ENCODE measurements around the gene FAM50A. TPM values are rescaled to one million over a fixed set of nuclear protein-coding genes. Genes with fewer than 3 reads are reported as not detected.
A peak's percentile ranks its signal among the peaks of the same experiment; 100 is the strongest.

Gene FAM50A
- total RNA-seq, 1 donor from 2014 or later: 57.6 TPM

- peaks cover 16% of the 10 kb centered on the region for H3K36me3 Mint-ChIP-seq
- no peak overlapping the region for H3K4me3 Mint-ChIP-seq
- no peak for DNase-seq (ENCODE audit: low spot score in 2 of 2, unreplicated experiment in 2 of 2)
- peaks cover 8% of the 10 kb centered on the region for H3K9me3 Mint-ChIP-seq
- H3K4me1 Mint-ChIP-seq: no peaks in the 10 kb centered on the region
- no peak overlapping the region for H3K27ac Mint-ChIP-seq
- TF ChIP-seq CTCF (IDR thresholded peaks at IDR 0.05; ENCODE audit: unreplicated experiment): no peak
- H3K27me3 Mint-ChIP-seq (ENCODE audit: low read depth): no peaks in the 10 kb centered on the region
Observed at GRCh38 chrX:154450312-154450711, 6.4 kb downstream of the FAM50A start.

GRCh38 chrX:154452823-154453222, 8.9 kb downstream of the FAM50A start:
- TF ChIP-seq CTCF (IDR thresholded peaks at IDR 0.05; ENCODE audit: unreplicated experiment): no peak
- H3K27ac Mint-ChIP-seq: no peak overlapping the region
- DNase-seq (ENCODE audit: low spot score in 2 of 2, unreplicated experiment in 2 of 2): no peak
- peaks cover 12% of the 10 kb centered on the region for H3K36me3 Mint-ChIP-seq
- no peak overlapping the region for H3K4me3 Mint-ChIP-seq
- H3K9me3 Mint-ChIP-seq: peaks cover 12% of the 10 kb centered on the region
- H3K27me3 Mint-ChIP-seq (ENCODE audit: low read depth): no peaks in the 10 kb centered on the region
- no peaks in the 10 kb centered on the region for H3K4me1 Mint-ChIP-seq

DNA sequence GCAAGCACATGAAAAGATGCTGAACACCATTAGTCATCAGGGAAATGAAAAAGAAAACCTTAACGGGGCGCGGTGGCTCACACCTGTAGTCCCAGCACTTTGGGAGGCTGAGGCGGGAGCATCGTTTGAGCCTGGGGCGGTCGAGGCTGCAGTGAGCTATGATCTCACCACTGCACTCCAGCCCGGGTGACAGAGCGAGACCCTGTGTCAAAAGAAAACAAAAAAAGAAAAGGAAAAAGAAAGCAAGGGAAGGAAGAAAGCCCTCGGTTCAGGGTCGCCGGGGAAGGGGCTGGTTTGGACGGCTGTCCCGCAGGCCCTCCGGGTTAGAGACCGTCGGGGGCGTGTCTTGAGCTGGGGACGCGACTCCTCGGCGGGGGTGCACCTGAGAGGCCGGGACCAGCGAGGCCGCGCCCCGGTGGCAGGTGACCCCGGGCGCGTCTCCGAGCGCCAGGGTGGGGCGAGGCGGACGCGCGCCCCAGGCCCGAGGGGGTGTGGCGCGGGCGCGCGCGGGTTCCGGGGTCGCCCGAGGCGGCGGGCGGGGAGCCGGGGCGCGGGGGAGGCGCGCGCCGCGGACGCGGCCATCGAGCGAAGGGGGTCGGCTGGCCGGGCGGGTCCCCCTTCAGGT, 13.7 kb downstream of the FAM50A start:
- TF ChIP-seq CTCF (IDR thresholded peaks at IDR 0.05; ENCODE audit: unreplicated experiment): no peak

DNA sequence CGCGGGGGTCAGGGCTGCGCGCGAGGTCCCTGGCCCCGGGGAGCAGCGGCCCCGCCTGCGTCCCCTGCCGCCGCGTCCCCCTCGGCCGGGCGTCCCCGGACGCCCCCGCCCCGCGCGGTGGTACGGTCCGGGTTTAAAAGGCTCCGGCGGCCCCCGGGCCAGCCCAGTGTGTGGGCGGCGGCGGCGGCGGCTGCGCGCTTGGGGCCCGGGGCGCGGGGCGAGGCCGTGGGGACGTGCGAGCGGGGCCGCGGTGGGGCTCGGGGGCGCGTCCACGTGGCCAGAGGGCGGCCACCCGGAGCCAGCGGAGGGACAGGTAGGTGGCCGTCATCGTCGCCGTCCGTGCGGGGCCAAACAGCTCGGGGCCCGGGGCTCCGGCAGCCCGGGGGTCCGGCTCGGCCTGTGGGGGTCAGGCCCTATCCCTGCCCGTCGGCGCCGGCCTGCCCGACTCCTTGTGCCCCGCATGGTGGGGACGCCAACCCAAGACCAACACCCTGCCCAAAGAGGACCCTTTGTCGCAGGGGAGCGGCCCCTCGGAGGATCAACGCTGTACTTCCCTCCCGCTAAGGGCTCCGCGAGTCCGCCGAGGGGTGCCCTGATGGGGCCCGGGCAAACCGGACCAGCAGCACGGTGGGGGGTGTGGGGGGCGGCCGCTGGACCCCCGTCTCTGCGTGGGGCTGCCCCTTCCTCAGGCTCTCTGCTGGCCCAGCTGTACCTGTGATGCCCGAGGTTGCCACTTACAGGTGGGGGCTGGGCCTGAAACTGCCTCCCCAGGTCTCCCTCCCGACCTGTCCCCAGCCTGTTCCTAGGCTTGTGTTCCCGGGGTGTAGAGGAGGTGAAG, 14.4 kb downstream of the FAM50A start, which contains the start of gene PLXNA3:
TSS of gene PLXNA3 (plus strand) at position 166 of the 838 bp plus-strand sequence. CDS start 1,903 bp downstream, outside the sequence.
- peaks cover 14% of the 10 kb centered on the region for H3K36me3 Mint-ChIP-seq
- H3K4me1 Mint-ChIP-seq: peaks cover 9% of the 10 kb centered on the region
- DNase-seq (ENCODE audit: low spot score in 2 of 2, unreplicated experiment in 2 of 2): peak in 1 of 2 experiments; percentile 74
- H3K9me3 Mint-ChIP-seq: peaks cover 4% of the 10 kb centered on the region
- no peak for TF ChIP-seq CTCF (IDR thresholded peaks at IDR 0.05; ENCODE audit: unreplicated experiment)
- no peaks in the 10 kb centered on the region for H3K27me3 Mint-ChIP-seq (ENCODE audit: low read depth)
- peak within 1 kb of the TSS; percentile 86 for H3K27ac Mint-ChIP-seq
- H3K4me3 Mint-ChIP-seq: peak within 1 kb of the TSS; percentile 85

More for the DNA sequence above, 13.7 kb downstream of the FAM50A start:
- H3K27me3 Mint-ChIP-seq (ENCODE audit: low read depth): no peaks in the 10 kb centered on the region
- no peak for DNase-seq (ENCODE audit: low spot score in 2 of 2, unreplicated experiment in 2 of 2)
- peak overlapping the region; percentile 86 for H3K27ac Mint-ChIP-seq
- peaks cover 12% of the 10 kb centered on the region for H3K9me3 Mint-ChIP-seq
- peaks cover 12% of the 10 kb centered on the region for H3K36me3 Mint-ChIP-seq
- H3K4me3 Mint-ChIP-seq: peak overlapping the region; percentile 85
- peaks cover 9% of the 10 kb centered on the region for H3K4me1 Mint-ChIP-seq

- H3K4me3 Mint-ChIP-seq: peak overlapping the region; percentile 79
- H3K9me3 Mint-ChIP-seq: peaks cover 4% of the 10 kb centered on the region
- H3K27me3 Mint-ChIP-seq (ENCODE audit: low read depth): no peaks in the 10 kb centered on the region
- no peak for TF ChIP-seq CTCF (IDR thresholded peaks at IDR 0.05; ENCODE audit: unreplicated experiment)
- H3K4me1 Mint-ChIP-seq: peaks cover 9% of the 10 kb centered on the region
- H3K27ac Mint-ChIP-seq: peak overlapping the region; percentile 82
- DNase-seq (ENCODE audit: low spot score in 2 of 2, unreplicated experiment in 2 of 2): no peak
- H3K36me3 Mint-ChIP-seq: peaks cover 13% of the 10 kb centered on the region
Observed at GRCh38 chrX:154458954-154459778, 15.2 kb downstream of the FAM50A start.
